HepG2 (cell line): Measurements from ENCODE around the gene TLCD1. TPM values are rescaled to one million over a fixed set of nuclear protein-coding genes. Genes with fewer than 3 reads are reported as not detected.

Experiments
- ATAC-seq: fragments of 200-7000 bp; cut with Tn5 transposase; 3 replicates; pipeline ENCODE4 v1.9.1; 2020; ENCODE audit warnings: mild to moderate bottlenecking, moderate library complexity
- BruUV-seq: library from RNA; stranded (reverse); fragments of 400-500 nt; replicated peaks from 2 replicates; lab custom pipeline; 2021; lab: Mats Ljungman, UMichigan
- CTCF ChIA-PET: fragments of 300-600 bp; formaldehyde crosslinking; extraction: SDS; loops from one replicate; lab custom pipeline; 2021; ENCODE audit warnings: low total read pairs, inconsistent platforms, low intra/inter-chr PET ratio; lab: Yijun Ruan, JAX
- POLR2A ChIA-PET: fragments of 350-600 bp; sonication (Branson Sonifier 250); formaldehyde crosslinking; loops from one replicate; lab custom pipeline; 2020; ENCODE audit warnings: antibody characterized with exemption, inconsistent platforms; lab: Yijun Ruan, JAX
- DNase-seq: peaks from one replicate; pipeline ENCODE4 v3.0.0-alpha.2; 2015; ENCODE audit warnings: low spot score
- FAIRE-seq: peaks from 3 replicates; lab custom pipeline; 2011; peaks lifted over from hg19 to GRCh38; lab: Jason Lieb, UNC
- H2AFZ ChIP-seq: one replicate; pipeline ENCODE4 v1.6.1; 2011; ENCODE audit warnings: low read length, inconsistent platforms
- H3K27ac ChIP-seq: fragments of 300-600 bp; 3 replicates; pipeline ENCODE4 v1.8.0; 2011; ENCODE audit warnings: mixed run types, mild to moderate bottlenecking, mixed read lengths, low read length, inconsistent platforms; ENCODE audit not compliant: insufficient read depth; ENCODE audit errors: extremely low read length
- H3K27me3 ChIP-seq, 2 experiments: fragments of 200-600 bp in 1 of 2; 2 replicates in 1 of 2; 3 replicates in 1 of 2; pipeline versions ENCODE4 v1.6.0 to v1.8.0; 2011; ENCODE audit warnings: low read length in 2 of 2, mild to moderate bottlenecking in 2 of 2, moderate library complexity in 2 of 2, inconsistent platforms in 1 of 2; ENCODE audit not compliant: insufficient read depth in 2 of 2, control insufficient read depth in 1 of 2
- H3K36me3 ChIP-seq, 2 experiments: fragments of 200-600 bp in 1 of 2; replicated peaks in 1 of 2; 2 replicates in 1 of 2; 3 replicates in 1 of 2; pipeline versions ENCODE4 v1.5.1 to v1.8.0; 2011; ENCODE audit warnings: low read length in 2 of 2, inconsistent platforms in 1 of 2; ENCODE audit not compliant: insufficient read depth in 2 of 2, control insufficient read depth in 1 of 2
- H3K4me1 ChIP-seq: 2 replicates; pipeline ENCODE4 v1.5.1; 2012; ENCODE audit warnings: low read length, inconsistent platforms; ENCODE audit not compliant: insufficient read depth
- H3K4me2 ChIP-seq: 2 replicates; pipeline ENCODE4 v1.6.0; 2011; ENCODE audit warnings: low read depth, low read length, inconsistent platforms
- H3K4me3 ChIP-seq, 3 experiments: fragments of 200-600 bp in 1 of 3; sonication (generic), shearing (Covaris generic) in 1 of 3; replicated peaks in 1 of 3; 2 replicates each; pipeline ENCODE4 v1.5.1; 2011 to 2016; ENCODE audit warnings: low read length in 3 of 3, inconsistent platforms in 2 of 3, low read depth in 2 of 3, mild to moderate bottlenecking in 2 of 3, control low read depth in 1 of 3, mixed read lengths in 1 of 3; ENCODE audit not compliant: insufficient read depth in 1 of 3
- H3K79me2 ChIP-seq: one replicate; pipeline ENCODE4 v1.6.1; 2011; ENCODE audit warnings: low read length, inconsistent platforms; ENCODE audit not compliant: insufficient read depth
- H3K9ac ChIP-seq: 2 replicates; pipeline ENCODE4 v1.6.0; 2011; ENCODE audit warnings: mild to moderate bottlenecking, low read depth, low read length, inconsistent platforms; ENCODE audit not compliant: insufficient read depth
- H3K9me3 ChIP-seq: 2 replicates; pipeline ENCODE4 v1.5.1; 2012; ENCODE audit warnings: mild to moderate bottlenecking, low read length
- H4K20me1 ChIP-seq: 2 replicates; pipeline ENCODE4 v1.6.0; 2011; ENCODE audit warnings: inconsistent platforms, mild to moderate bottlenecking, low read length, moderate library complexity; ENCODE audit not compliant: insufficient read depth
- EP300 ChIP-seq, 3 experiments: sonication (generic) in 1 of 3; formaldehyde crosslinking in 1 of 3; IDR thresholded peaks; 2 replicates each; pipeline versions ENCODE4 v1.5.1 to v1.6.1; 2011 to 2020; ENCODE audit warnings: low read depth in 2 of 3, low read length in 2 of 3, borderline replicate concordance in 1 of 3, improper control_type of control experiment in 1 of 3, mild to moderate bottlenecking in 1 of 3, missing genetic modification reagents in 1 of 3, moderate library complexity in 1 of 3
- FOXP1 ChIP-seq, 2 experiments: fragments of 450-650 bp in 1 of 2; IDR thresholded peaks; 2 replicates each; pipeline ENCODE4 v1.6.1; 2017 to 2018; ENCODE audit warnings: antibody characterized with exemption in 1 of 2
- HNRNPL ChIP-seq: fragments of 200-400 bp; formaldehyde crosslinking; IDR thresholded peaks from 2 replicates; pipeline ENCODE4 v1.6.1; 2017; ENCODE audit warnings: mild to moderate bottlenecking, low read depth, low read length
- KMT2B ChIP-seq: IDR thresholded peaks from 2 replicates; pipeline ENCODE4 v1.6.1; 2016; ENCODE audit warnings: missing genetic modification reagents, missing compliant biosample characterization
- MTF1 ChIP-seq: sonication (generic); formaldehyde crosslinking; IDR thresholded peaks from 2 replicates; pipeline ENCODE4 v1.5.0; 2020; ENCODE audit warnings: missing genetic modification reagents
- NCOA2 ChIP-seq: sonication (generic); formaldehyde crosslinking; IDR thresholded peaks from 2 replicates; pipeline ENCODE4 v1.8.0; 2022; ENCODE audit warnings: inconsistent platforms
- TBP ChIP-seq: sonication (generic); formaldehyde crosslinking; IDR thresholded peaks from 2 replicates; pipeline ENCODE4 v1.5.0; 2020; ENCODE audit warnings: missing genetic modification reagents
- THAP11 ChIP-seq: IDR thresholded peaks from 2 replicates; pipeline ENCODE4 v1.6.1; 2016; ENCODE audit warnings: missing biosample characterization, missing genetic modification reagents
- ZNF674 ChIP-seq: sonication (generic); formaldehyde crosslinking; IDR thresholded peaks from 2 replicates; pipeline ENCODE4 v1.5.0; 2020; ENCODE audit warnings: low read depth, mild to moderate bottlenecking, missing genetic modification reagents
- WGBS: methylation state at CpG from one replicate; pipeline ENCODE4 v1.1.6; 2017; ENCODE audit warnings: low lambda C conversion rate; 5-methylcytosine and 5-hydroxymethylcytosine counted together
- in situ Hi-C: cut with HindIII; loops from 2 replicates; pipeline ENCODE4 v1.10.0; 2017; ENCODE audit warnings: low pct_unique_long_range_greater_than_20kb; ENCODE audit not compliant: extremely low pct_ligation_motif_present
- intact Hi-C: fragments of 100-400 bp; cut with micrococcal nuclease; formaldehyde crosslinking; loops from one replicate; pipeline ENCODE4 v1.10.0; 2022; ENCODE audit not compliant: unreplicated experiment
- polyA plus RNA-seq, 8 experiments: library from polyadenylated mRNA; depleted of rRNA in 3 of 8; stranded (reverse) in 7 of 8; unstranded in 1 of 8; fragments of >200 nt; fragmentation: Illumina TruSeq in 4 of 8; extraction: Trizol in 4 of 8; gene quantifications; 2 replicates each; pipeline versions ENCODE4 v1.2.1 to v1.2.3, GENCODE V29; 2011 to 2016; ENCODE audit warnings: low read depth in 4 of 8, missing spikeins in 1 of 8, mixed read lengths in 1 of 8; ENCODE audit not compliant: insufficient read depth in 1 of 8
- total RNA-seq, 5 experiments: library from RNA; depleted of rRNA; stranded (reverse); fragments of >200 nt; fragmentation: Illumina TruSeq; extraction: Trizol; gene quantifications; 2 replicates each; pipeline ENCODE4 v1.2.3, GENCODE V29; 2016; ENCODE audit warnings: low read depth in 1 of 5
- TF ChIP-seq, protein P1 (sequence below): sonication (generic); formaldehyde crosslinking; IDR thresholded peaks from 2 replicates; pipeline ENCODE4 v1.4.0; 2020; ENCODE audit warnings: missing genetic modification reagents; ENCODE audit errors: not compliant biosample characterization

TLCD1 gene
- total and polyA plus RNA-seq, 2 of the 13 experiments (the other 11 are each of a cell fraction or from before 2014, with no cell fraction given), result 14.9 to 19.6 TPM

DNA sequence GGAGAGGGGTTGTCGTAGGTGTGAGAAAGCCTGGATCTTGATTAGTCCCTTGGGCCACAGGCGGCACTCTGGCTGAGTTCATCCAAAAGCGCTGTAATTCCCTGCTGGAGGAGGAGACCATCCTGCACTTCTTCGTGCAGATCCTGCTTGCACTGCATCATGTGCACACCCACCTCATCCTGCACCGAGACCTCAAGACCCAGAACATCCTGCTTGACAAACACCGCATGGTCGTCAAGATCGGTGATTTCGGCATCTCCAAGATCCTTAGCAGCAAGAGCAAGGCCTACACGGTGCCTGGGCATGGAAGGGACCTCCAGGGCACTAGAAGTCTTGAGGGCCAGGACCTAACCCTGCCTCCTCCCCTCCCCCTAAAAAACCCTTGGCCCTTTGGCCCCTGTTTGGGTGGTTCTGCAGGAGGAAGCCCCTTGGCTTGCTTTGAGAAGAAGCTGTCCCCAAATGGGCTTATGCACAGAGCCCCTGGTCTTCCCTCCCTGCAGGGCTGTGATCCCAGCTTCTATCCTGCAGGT lies 8.7 kb upstream of the TLCD1 start:
- 88% methylated on average over 9 of the region's 10 CpGs for WGBS

DNA sequence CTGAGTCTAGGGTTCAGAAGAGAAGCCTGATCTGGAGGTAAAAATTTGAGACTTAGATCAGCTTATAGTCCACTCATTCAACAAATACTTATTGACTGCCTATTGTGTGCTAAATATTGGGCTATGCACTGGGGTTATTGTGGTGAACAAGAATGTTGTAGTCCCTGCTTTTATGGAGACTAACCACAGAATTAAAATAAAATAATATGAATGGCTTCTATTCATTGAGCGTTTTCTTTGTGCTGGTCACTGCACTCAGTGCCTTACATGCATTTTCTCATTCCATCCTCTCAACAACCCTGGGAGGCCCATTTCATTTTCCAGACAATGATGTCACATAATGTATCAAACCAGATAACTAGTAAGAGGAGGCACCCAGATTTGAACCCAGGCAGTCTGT lies 7.3 kb upstream of the TLCD1 start:
- ATAC-seq, result no peak
- WGBS, result 100% methylated on average over 1 of the region's 1 CpG
- BruUV-seq, result no TSS peak
- no peak for DNase-seq
- Histone ChIP-seq H3K27me3 (no peaks in the 10 kb centered on the region), H3K9me3 (no peaks in the 10 kb centered on the region), H3K27ac (no peak overlapping the region), H3K4me3 (no peak overlapping the region), H3K79me2 (no peaks in the 10 kb centered on the region), H3K4me1 (peaks cover 10% of the 10 kb centered on the region), H4K20me1 (no peaks in the 10 kb centered on the region), H2AFZ (no peak overlapping the region), H3K4me2 (no peak overlapping the region), H3K9ac (no peak overlapping the region), H3K36me3 (peaks cover 0 to 11% of the 10 kb centered on the region in 2 experiments; a peak in 2 of 5 replicates)
- ChIA-PET CTCF (no interaction called here), POLR2A (interaction anchor here (0.7 kb wide), 1 partner anchor 12 kb away, joined by 3 read pairs; no protein-coding TSS in a partner anchor)
- no peak for FAIRE-seq
- in situ Hi-C loops (loop anchor here (25.0 kb wide), 1 partner anchor 379 kb away; no protein-coding TSS in a partner anchor), intact Hi-C loops (no loop called here)
- TF ChIP-seq, protein P1, sequence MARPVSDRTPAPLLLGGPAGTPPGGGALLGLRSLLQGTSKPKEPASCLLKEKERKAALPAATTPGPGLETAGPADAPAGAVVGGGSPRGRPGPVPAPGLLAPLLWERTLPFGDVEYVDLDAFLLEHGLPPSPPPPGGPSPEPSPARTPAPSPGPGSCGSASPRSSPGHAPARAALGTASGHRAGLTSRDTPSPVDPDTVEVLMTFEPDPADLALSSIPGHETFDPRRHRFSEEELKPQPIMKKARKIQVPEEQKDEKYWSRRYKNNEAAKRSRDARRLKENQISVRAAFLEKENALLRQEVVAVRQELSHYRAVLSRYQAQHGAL (CRISPR knock-in tag), result no peak
- no peak for TF ChIP-seq THAP11

More for the DNA sequence above, 8.7 kb upstream of the TLCD1 start:
- Histone ChIP-seq H2AFZ (no peak overlapping the region), H3K9ac (no peak overlapping the region), H3K4me3 (no peak overlapping the region), H3K79me2 (no peaks in the 10 kb centered on the region), H3K4me2 (no peak overlapping the region), H3K4me1 (peaks cover 2% of the 10 kb centered on the region), H3K27ac (no peak overlapping the region), H3K36me3 (peaks cover 0 to 11% of the 10 kb centered on the region in 2 experiments; a peak in 2 of 5 replicates), H3K9me3 (no peaks in the 10 kb centered on the region), H3K27me3 (no peaks in the 10 kb centered on the region), H4K20me1 (no peaks in the 10 kb centered on the region)
- intact Hi-C loops, result no loop called here
- ATAC-seq (no peak; the same call in 2 of the 3 replicates), FAIRE-seq (no peak), DNase-seq (no peak)
- no TSS peak for BruUV-seq
- in situ Hi-C loops, result loop anchor here (25.0 kb wide), 1 partner anchor 378 kb away; no protein-coding TSS in a partner anchor
- TF ChIP-seq TBP, result no peak
- no peak for TF ChIP-seq FOXP1 (IDR thresholded peaks at IDR 0.05)
- TF ChIP-seq FOXP1 (CRISPR knock-in tag; IDR thresholded peaks at IDR 0.05), result no peak
- TF ChIP-seq EP300 (IDR thresholded peaks at IDR 0.05; ENCODE audit: low read depth in 2 of 2, low read length in 2 of 2), result no peak
- TF ChIP-seq EP300 (CRISPR knock-in tag; IDR thresholded peaks at IDR 0.05; ENCODE audit: borderline replicate concordance), result no peak
- no peak for TF ChIP-seq HNRNPL
- no peak for TF ChIP-seq MTF1 (CRISPR knock-in tag)
- TF ChIP-seq NCOA2, result no peak
- no peak for TF ChIP-seq KMT2B (CRISPR knock-in tag)
- TF ChIP-seq ZNF674, result no peak
- ChIA-PET POLR2A (interaction anchor here (0.6 to 1.5 kb wide), 2 partner anchors 8 to 15 kb away, joined by 4 to 5 read pairs; partner anchors contain the start of gene RPL23A), CTCF (no interaction called here)
